ENCODE data around the gene EBF3.
"Not testable (repeated sequence)": the region's sequence is repeated elsewhere in the genome, so short reads cannot be mapped to it uniquely, and the experiment has no call there.

The EBF3 gene

GRCh38 chr10:129926066-129927055 is 37.7 kb downstream of the EBF3 start:
- no peak for DNase-seq

GRCh38 chr10:129924375-129925085 is 39.5 kb downstream of the EBF3 start:
- DNase-seq, result no peak

GRCh38 chr10:129922598-129923123 is 41.4 kb downstream of the EBF3 start:
- no peak for DNase-seq

- DNase-seq, result no peak
Measured at GRCh38 chr10:129921801-129922597, 42.1 kb downstream of the EBF3 start.

GRCh38 chr10:129921065-129921670 is 42.9 kb downstream of the EBF3 start:
- no peak for DNase-seq

- DNase-seq, result not testable (repeated sequence)
Measured at GRCh38 chr10:129920187-129920586, 43.9 kb downstream of the EBF3 start.

GRCh38 chr10:129919358-129919757 is 44.7 kb downstream of the EBF3 start:
- no peak for DNase-seq

- no peak for DNase-seq
Measured at GRCh38 chr10:129918836-129919235, 45.2 kb downstream of the EBF3 start.

- no peak for DNase-seq
Measured at GRCh38 chr10:129918401-129918800, 45.7 kb downstream of the EBF3 start.

GRCh38 chr10:129917936-129918335 is 46.1 kb downstream of the EBF3 start:
- no peak for DNase-seq

- DNase-seq, result no peak
Measured at GRCh38 chr10:129916506-129916995, 47.5 kb downstream of the EBF3 start.

- peak; percentile 26 for DNase-seq
Measured at GRCh38 chr10:129915526-129916378, 48.3 kb downstream of the EBF3 start.

- no peak for DNase-seq
Measured at GRCh38 chr10:129914960-129915359, 49.1 kb downstream of the EBF3 start.

- no peak for DNase-seq
Measured at GRCh38 chr10:129914153-129914855, 49.8 kb downstream of the EBF3 start.

- no peak for DNase-seq
Measured at GRCh38 chr10:129912986-129913695, 50.9 kb downstream of the EBF3 start.

- DNase-seq, result no peak
Measured at GRCh38 chr10:129912166-129912917, 51.7 kb downstream of the EBF3 start.

- no peak for DNase-seq
Measured at GRCh38 chr10:129911451-129912165, 52.5 kb downstream of the EBF3 start.

- DNase-seq, result no peak
Measured at GRCh38 chr10:129910861-129911260, 53.2 kb downstream of the EBF3 start.
